ENCODE data around the gene RPS13.
A peak's percentile ranks its signal among the peaks of the same experiment; 100 is the strongest.

RPS13 gene

GRCh38 chr11:17077240-17077519 is 287 bp downstream of the RPS13 start:
- H3K4me3 ChIP-seq (IDR thresholded peaks at IDR 0.05; ENCODE audit: insufficient read depth, low read depth, low read length): no peak overlapping the region
- no peak overlapping the region for H2AFZ ChIP-seq (ENCODE audit: low read depth)
- H3K79me2 ChIP-seq (ENCODE audit: insufficient read depth, low read depth): peaks cover 28% of the 10 kb centered on the region

GRCh38 chr11:17076517-17077239 is 789 bp downstream of the RPS13 start:
- H3K4me3 ChIP-seq (IDR thresholded peaks at IDR 0.05; ENCODE audit: insufficient read depth, low read depth, low read length): no peak overlapping the region
- peaks cover 28% of the 10 kb centered on the region for H3K79me2 ChIP-seq (ENCODE audit: insufficient read depth, low read depth)
- no peaks in the 10 kb centered on the region for H4K20me1 ChIP-seq (ENCODE audit: insufficient read depth)
- peak overlapping the region; percentile 75 for H3K27ac ChIP-seq
- peaks cover 20% of the 10 kb centered on the region; the same call in 1 of the 2 replicates for H3K36me3 ChIP-seq (ENCODE audit: insufficient read depth)
- peak overlapping the region; percentile 98 for H3K4me2 ChIP-seq
- H3K9ac ChIP-seq: peak overlapping the region; percentile 98
- TF ChIP-seq, protein P1, sequence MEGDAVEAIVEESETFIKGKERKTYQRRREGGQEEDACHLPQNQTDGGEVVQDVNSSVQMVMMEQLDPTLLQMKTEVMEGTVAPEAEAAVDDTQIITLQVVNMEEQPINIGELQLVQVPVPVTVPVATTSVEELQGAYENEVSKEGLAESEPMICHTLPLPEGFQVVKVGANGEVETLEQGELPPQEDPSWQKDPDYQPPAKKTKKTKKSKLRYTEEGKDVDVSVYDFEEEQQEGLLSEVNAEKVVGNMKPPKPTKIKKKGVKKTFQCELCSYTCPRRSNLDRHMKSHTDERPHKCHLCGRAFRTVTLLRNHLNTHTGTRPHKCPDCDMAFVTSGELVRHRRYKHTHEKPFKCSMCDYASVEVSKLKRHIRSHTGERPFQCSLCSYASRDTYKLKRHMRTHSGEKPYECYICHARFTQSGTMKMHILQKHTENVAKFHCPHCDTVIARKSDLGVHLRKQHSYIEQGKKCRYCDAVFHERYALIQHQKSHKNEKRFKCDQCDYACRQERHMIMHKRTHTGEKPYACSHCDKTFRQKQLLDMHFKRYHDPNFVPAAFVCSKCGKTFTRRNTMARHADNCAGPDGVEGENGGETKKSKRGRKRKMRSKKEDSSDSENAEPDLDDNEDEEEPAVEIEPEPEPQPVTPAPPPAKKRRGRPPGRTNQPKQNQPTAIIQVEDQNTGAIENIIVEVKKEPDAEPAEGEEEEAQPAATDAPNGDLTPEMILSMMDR (conservative IDR thresholded peaks at IDR 0.05; ENCODE audit: low read depth, low read length): no peak
- H3K27me3 ChIP-seq (ENCODE audit: insufficient read depth, low read depth): no peaks in the 10 kb centered on the region
- H2AFZ ChIP-seq (ENCODE audit: low read depth): no peak overlapping the region
- peaks cover 22% of the 10 kb centered on the region for H3K4me1 ChIP-seq (ENCODE audit: low read depth, poor library complexity, severe bottlenecking)

More at GRCh38 chr11:17077240-17077519, 287 bp downstream of the RPS13 start:
- Histone ChIP-seq H3K9ac (peak overlapping the region; percentile 98), H3K27me3 (ENCODE audit: insufficient read depth, low read depth) (no peaks in the 10 kb centered on the region), H3K27ac (peak overlapping the region; percentile 75), H3K4me1 (ENCODE audit: low read depth, poor library complexity, severe bottlenecking) (peaks cover 22% of the 10 kb centered on the region), H4K20me1 (ENCODE audit: insufficient read depth) (no peaks in the 10 kb centered on the region), H3K4me2 (peak overlapping the region; percentile 98), H3K36me3 (ENCODE audit: insufficient read depth) (peaks cover 20% of the 10 kb centered on the region; the same call in 1 of the 2 replicates)
- TF ChIP-seq, protein P1 (conservative IDR thresholded peaks at IDR 0.05; ENCODE audit: low read depth, low read length): no peak

DNA sequence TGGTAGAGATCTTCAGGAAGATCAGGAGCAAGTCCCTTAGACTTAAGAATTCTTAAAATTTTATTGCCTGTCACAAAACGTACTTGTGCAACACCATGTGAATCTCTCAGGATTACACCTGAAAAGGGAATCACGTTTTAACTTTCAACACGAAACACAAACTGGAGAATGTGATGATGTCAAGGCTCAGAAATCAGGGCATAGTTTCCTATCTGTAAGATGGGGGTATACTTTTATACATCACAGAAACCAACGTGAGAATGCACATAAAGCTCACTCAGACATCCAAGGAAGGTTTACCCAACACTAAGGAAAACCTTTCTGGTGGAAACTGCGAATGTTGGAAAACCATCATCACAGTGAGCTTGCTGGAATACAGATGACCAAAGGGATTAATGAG is 2.0 kb downstream of the RPS13 start:
- H3K36me3 ChIP-seq (ENCODE audit: insufficient read depth): peaks cover 20% of the 10 kb centered on the region; the same call in 1 of the 2 replicates
- H2AFZ ChIP-seq (ENCODE audit: low read depth): no peak overlapping the region
- H4K20me1 ChIP-seq (ENCODE audit: insufficient read depth): no peaks in the 10 kb centered on the region
- no peak overlapping the region for H3K4me3 ChIP-seq (IDR thresholded peaks at IDR 0.05; ENCODE audit: insufficient read depth, low read depth, low read length)
- H3K9ac ChIP-seq: no peak overlapping the region
- H3K4me1 ChIP-seq (ENCODE audit: low read depth, poor library complexity, severe bottlenecking): peaks cover 22% of the 10 kb centered on the region
- peaks cover 28% of the 10 kb centered on the region for H3K79me2 ChIP-seq (ENCODE audit: insufficient read depth, low read depth)
- no peak overlapping the region for H3K27ac ChIP-seq
- H3K27me3 ChIP-seq (ENCODE audit: insufficient read depth, low read depth): no peaks in the 10 kb centered on the region
- TF ChIP-seq, protein P1 (conservative IDR thresholded peaks at IDR 0.05; ENCODE audit: low read depth, low read length): no peak
- H3K4me2 ChIP-seq: peak overlapping the region; percentile 98

DNA sequence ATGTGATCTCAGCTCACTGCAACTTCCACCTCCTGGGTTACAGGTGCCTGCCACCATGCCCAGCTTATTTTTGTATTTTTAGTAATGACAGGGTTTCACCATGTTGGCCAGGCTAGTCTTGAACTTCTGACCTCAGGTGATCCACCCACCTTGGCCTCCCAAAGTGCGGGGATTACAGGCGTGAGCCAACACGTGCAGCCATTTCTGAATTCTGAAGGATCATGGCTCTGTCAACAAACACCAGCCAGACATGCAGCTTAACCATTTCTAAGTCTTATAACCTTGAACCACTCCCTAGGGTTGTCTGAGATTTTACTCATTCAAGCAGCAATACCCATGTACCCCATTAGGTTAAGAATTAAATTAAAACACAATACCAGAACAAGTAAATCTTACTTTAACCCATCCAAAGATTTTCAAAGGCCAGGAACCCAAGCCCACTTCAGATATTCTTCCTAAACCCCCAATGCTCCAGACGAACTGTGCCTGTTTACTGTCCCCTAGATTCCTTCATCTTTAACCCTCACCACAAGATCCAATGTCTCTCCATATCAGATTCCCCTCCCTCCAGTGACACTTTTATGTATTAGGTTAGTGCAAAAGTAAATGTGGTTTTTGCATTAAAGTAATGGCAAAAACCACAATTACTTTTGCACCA is 4.0 kb downstream of the RPS13 start:
- H4K20me1 ChIP-seq (ENCODE audit: insufficient read depth): no peaks in the 10 kb centered on the region
- peaks cover 28% of the 10 kb centered on the region for H3K79me2 ChIP-seq (ENCODE audit: insufficient read depth, low read depth)
- H3K36me3 ChIP-seq (ENCODE audit: insufficient read depth): peaks cover 20% of the 10 kb centered on the region; the same call in 1 of the 2 replicates
- no peaks in the 10 kb centered on the region for H3K27me3 ChIP-seq (ENCODE audit: insufficient read depth, low read depth)
- H3K27ac ChIP-seq: no peak overlapping the region; the same call in 1 of the 2 replicates
- no peak overlapping the region for H3K9ac ChIP-seq
- no peak overlapping the region for H3K4me3 ChIP-seq (IDR thresholded peaks at IDR 0.05; ENCODE audit: insufficient read depth, low read depth, low read length)
- TF ChIP-seq, protein P1 (conservative IDR thresholded peaks at IDR 0.05; ENCODE audit: low read depth, low read length): no peak
- H3K4me2 ChIP-seq: no peak overlapping the region
- peaks cover 22% of the 10 kb centered on the region for H3K4me1 ChIP-seq (ENCODE audit: low read depth, poor library complexity, severe bottlenecking)
- H2AFZ ChIP-seq (ENCODE audit: low read depth): no peak overlapping the region
